ENCODE data around the gene CHTF18.

CHTF18 gene

DNA sequence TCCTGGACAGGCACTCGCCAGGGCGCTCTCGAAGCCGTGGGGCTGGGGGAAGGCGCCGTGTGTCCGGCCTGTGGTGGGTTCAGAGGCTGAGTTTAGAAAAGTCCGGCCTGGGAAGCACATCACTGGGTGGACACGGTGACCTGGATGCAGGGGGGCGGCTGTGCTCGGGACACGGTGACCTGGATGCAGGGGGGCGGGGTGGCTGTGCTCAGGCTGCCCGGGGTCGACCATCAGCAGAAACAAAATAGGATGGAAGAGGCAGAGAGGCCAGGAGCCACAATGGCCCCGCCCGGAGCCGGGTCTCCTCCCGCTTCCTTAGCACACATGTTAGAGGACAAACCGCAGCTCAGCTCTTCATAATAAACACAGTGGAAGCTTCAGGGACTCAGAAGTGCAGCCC is 55.4 kb downstream of the CHTF18 start:
- DNase-seq (ENCODE audit: low read depth): no peak
- TF ChIP-seq, protein P1, sequence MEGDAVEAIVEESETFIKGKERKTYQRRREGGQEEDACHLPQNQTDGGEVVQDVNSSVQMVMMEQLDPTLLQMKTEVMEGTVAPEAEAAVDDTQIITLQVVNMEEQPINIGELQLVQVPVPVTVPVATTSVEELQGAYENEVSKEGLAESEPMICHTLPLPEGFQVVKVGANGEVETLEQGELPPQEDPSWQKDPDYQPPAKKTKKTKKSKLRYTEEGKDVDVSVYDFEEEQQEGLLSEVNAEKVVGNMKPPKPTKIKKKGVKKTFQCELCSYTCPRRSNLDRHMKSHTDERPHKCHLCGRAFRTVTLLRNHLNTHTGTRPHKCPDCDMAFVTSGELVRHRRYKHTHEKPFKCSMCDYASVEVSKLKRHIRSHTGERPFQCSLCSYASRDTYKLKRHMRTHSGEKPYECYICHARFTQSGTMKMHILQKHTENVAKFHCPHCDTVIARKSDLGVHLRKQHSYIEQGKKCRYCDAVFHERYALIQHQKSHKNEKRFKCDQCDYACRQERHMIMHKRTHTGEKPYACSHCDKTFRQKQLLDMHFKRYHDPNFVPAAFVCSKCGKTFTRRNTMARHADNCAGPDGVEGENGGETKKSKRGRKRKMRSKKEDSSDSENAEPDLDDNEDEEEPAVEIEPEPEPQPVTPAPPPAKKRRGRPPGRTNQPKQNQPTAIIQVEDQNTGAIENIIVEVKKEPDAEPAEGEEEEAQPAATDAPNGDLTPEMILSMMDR (IDR thresholded peaks at IDR 0.05; ENCODE audit: insufficient read depth, low read depth, low read length, missing control alignments): no peak
- H3K4me3 ChIP-seq (ENCODE audit: low read length): no peak overlapping the region

DNA sequence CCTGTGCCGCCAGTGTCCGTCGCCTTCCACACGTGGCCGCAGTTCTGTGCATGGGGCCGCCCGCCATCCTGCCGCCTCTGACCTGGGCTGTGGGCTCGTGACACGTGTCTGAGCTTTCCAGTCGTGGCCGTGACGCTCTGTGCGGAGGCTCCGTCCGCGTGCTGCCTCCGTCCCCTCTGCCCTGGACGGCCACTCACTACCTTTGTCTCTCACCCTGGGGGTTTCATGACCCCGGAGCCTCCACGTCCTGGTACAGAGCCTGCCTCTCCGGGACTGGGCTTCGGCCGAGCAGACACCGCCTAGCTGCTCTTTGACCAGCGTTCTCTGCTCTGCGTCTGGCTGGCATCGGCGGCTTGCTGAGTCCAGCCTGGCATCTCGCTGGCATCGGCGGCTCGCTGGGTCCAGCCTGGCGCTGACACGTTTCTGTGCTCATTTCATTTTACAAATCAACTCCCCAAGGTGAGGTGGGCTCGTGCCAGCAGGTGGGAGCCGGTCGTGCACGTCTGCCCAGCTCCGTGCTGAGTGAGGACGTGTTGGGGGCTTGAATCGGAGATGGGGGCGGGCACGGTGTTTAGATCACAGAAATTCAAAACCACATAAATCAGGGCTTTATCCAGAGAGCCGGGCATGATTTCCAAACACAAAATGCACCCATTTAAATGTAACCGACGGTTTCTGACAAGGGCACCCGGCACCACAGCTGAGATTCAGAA is 56.4 kb downstream of the CHTF18 start:
- H3K4me3 ChIP-seq (ENCODE audit: low read length): no peak overlapping the region
- TF ChIP-seq, protein P1 (IDR thresholded peaks at IDR 0.05; ENCODE audit: insufficient read depth, low read depth, low read length, missing control alignments): no peak
- no peak for DNase-seq (ENCODE audit: low read depth)

DNA sequence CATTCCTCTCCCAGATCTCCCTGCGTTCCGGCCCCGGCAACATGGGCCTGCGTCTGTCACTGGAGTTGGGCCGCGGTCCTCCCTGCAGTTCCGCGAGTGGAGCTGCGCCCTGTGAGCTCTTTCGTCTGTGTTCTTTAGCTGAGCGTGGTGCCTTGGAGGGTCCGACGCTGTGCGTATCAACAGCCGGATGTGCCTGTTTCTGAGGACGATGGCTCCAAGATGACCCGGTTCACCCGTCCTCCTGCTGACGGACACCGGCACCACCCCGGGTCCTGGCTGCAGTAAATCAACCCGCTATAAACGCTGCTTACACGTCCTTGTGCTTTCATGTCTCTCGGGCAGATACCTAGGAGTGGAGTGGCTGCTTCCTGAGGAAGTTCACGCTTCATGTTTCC is 56.9 kb downstream of the CHTF18 start:
- no peak for DNase-seq (ENCODE audit: low read depth)
- TF ChIP-seq, protein P1 (IDR thresholded peaks at IDR 0.05; ENCODE audit: insufficient read depth, low read depth, low read length, missing control alignments): no peak
- H3K4me3 ChIP-seq (ENCODE audit: low read length): no peak overlapping the region

DNA sequence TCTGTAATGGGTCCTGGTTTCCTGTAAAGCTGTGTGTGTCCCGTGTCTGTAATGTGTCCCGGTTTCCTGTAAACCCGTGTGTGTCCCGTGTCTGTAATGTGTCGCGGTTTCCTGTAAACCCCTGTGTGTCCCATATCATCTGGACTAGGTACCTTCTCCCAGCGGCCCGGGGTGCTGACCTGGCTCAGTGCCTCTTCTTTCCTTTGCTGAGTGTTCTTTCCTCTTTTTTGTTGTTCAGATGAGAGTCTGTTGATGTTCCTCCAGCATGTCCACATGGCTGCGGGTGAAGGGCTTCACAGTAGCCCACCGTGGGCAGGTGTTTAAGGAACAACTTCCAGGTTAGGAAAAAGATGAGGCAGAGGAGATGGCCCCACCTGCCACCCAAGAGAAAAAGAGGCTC is 58.7 kb downstream of the CHTF18 start:
- H3K4me3 ChIP-seq (ENCODE audit: low read length): no peak overlapping the region
- DNase-seq (ENCODE audit: low read depth): no peak
- TF ChIP-seq, protein P1 (IDR thresholded peaks at IDR 0.05; ENCODE audit: insufficient read depth, low read depth, low read length, missing control alignments): no peak
